A549 (cell line): ENCODE results near the gene ZBTB20. TPM values are rescaled to one million over a fixed set of nuclear protein-coding genes. Genes with fewer than 3 reads are reported as not detected.

Source experiments
- ATAC-seq, 2 experiments: fragments of 200-7000 bp in 1 of 2; fragments of >200 bp in 1 of 2; cut with Nextera tagmentation in 1 of 2; cut with Tn5 transposase in 1 of 2; 3 replicates each; pipeline versions ENCODE4 v1.8.0 to v1.9.1; 2018 to 2020; ENCODE audit warnings: mild to moderate bottlenecking in 1 of 2, moderate library complexity in 1 of 2
- CTCF ChIA-PET: fragments of 300-600 bp; sonication (Branson Sonifier 250); formaldehyde crosslinking; extraction: SDS; loops from one replicate; lab custom pipeline; 2021; ENCODE audit warnings: antibody characterized with exemption, inconsistent platforms; lab: Yijun Ruan, JAX
- POLR2A ChIA-PET: fragments of 350-600 bp; formaldehyde crosslinking; extraction: SDS; loops from one replicate; lab custom pipeline; 2021; ENCODE audit warnings: antibody characterized with exemption, inconsistent platforms; lab: Yijun Ruan, JAX
- DNase-seq, 2 experiments: peaks; one replicate each; pipeline versions ENCODE4 v3.0.0 to v3.0.0-alpha.2; 2011 to 2016; ENCODE audit warnings: low read depth in 1 of 2, low spot score in 1 of 2
- FAIRE-seq: peaks from 2 replicates; lab custom pipeline; 2011; peaks lifted over from hg19 to GRCh38; lab: Jason Lieb, UNC
- H3K27ac ChIP-seq, 2 experiments: fragments of >200 bp; sonication (Bioruptor Twin); formaldehyde crosslinking; 3 replicates each; pipeline ENCODE4 v1.5.1; 2016 to 2017
- H3K4me1 ChIP-seq: fragments of >200 bp; sonication (Bioruptor Twin); formaldehyde crosslinking; 3 replicates; pipeline ENCODE4 v1.6.1; 2016
- H3K4me2 ChIP-seq: fragments of >200 bp; sonication (Bioruptor Twin); formaldehyde crosslinking; 3 replicates; pipeline ENCODE4 v1.6.1; 2016
- H3K4me3 ChIP-seq: fragments of >200 bp; sonication (Bioruptor Twin); formaldehyde crosslinking; 3 replicates; pipeline ENCODE4 v1.5.1; 2016
- H3K9me3 ChIP-seq: fragments of >200 bp; sonication (Bioruptor Twin); formaldehyde crosslinking; 3 replicates; pipeline ENCODE4 v1.6.1; 2016
- CBX2 ChIP-seq: fragments of 200-600 bp; sonication (generic); IDR thresholded peaks from 2 replicates; pipeline ENCODE4 v1.6.1; 2016; ENCODE audit warnings: low read depth, mild to moderate bottlenecking, borderline replicate concordance
- CBX8 ChIP-seq: fragments of 200-600 bp; sonication (generic); IDR thresholded peaks from 2 replicates; pipeline ENCODE4 v1.6.1; 2016
- CHD4 ChIP-seq: fragments of 200-600 bp; sonication (generic); IDR thresholded peaks from 2 replicates; pipeline ENCODE4 v1.6.1; 2016; ENCODE audit warnings: antibody characterized with exemption, mild to moderate bottlenecking, borderline replicate concordance
- E2F6 ChIP-seq: IDR thresholded peaks from 2 replicates; pipeline ENCODE4 v1.6.1; 2012; ENCODE audit warnings: low read depth, borderline replicate concordance
- EHMT2 ChIP-seq: fragments of 200-600 bp; sonication (generic); IDR thresholded peaks from 2 replicates; pipeline ENCODE4 v1.6.1; 2016; ENCODE audit warnings: antibody characterized with exemption, low read depth, mild to moderate bottlenecking, moderate library complexity
- FOSB ChIP-seq: fragments of 250-450 bp; sonication (Bioruptor Pico); IDR thresholded peaks from 2 replicates; pipeline ENCODE4 v1.5.0; 2020; ENCODE audit warnings: mild to moderate bottlenecking, moderate library complexity
- FOSL2 ChIP-seq, 2 experiments: fragments of 450-650 bp in 1 of 2; fragments of >200 bp in 1 of 2; sonication (Bioruptor Twin) in 1 of 2; formaldehyde crosslinking; IDR thresholded peaks; 2 replicates each; pipeline versions ENCODE4 v1.5.0 to v1.6.1; 2016 to 2020; ENCODE audit warnings: mild to moderate bottlenecking in 1 of 2, moderate library complexity in 1 of 2
- FOXS1 ChIP-seq: fragments of 250-450 bp; sonication (Bioruptor Pico); IDR thresholded peaks from 2 replicates; pipeline ENCODE4 v1.5.0; 2020; ENCODE audit warnings: mild to moderate bottlenecking, moderate library complexity
- HDAC2 ChIP-seq: fragments of 200-600 bp; sonication (generic); IDR thresholded peaks from 2 replicates; pipeline ENCODE4 v1.6.1; 2016
- HOXB5 ChIP-seq: fragments of 250-450 bp; sonication (Bioruptor Pico); IDR thresholded peaks from 2 replicates; pipeline ENCODE4 v1.5.0; 2020; ENCODE audit warnings: mild to moderate bottlenecking, moderate library complexity
- JUN ChIP-seq, 2 experiments: fragments of >200 bp; sonication (Bioruptor Twin); formaldehyde crosslinking; IDR thresholded peaks; 2 replicates in 1 of 2; 3 replicates in 1 of 2; pipeline ENCODE4 v1.6.1; 2016 to 2017
- JUNB ChIP-seq: fragments of >200 bp; sonication (Bioruptor Twin); formaldehyde crosslinking; IDR thresholded peaks from 2 replicates; pipeline ENCODE4 v1.6.1; 2016
- KDM1A ChIP-seq: fragments of 200-600 bp; sonication (generic); IDR thresholded peaks from 2 replicates; pipeline ENCODE4 v1.6.1; 2016; ENCODE audit warnings: low read depth, mild to moderate bottlenecking
- NFE2L2 ChIP-seq: fragments of 150-350 bp; conservative IDR thresholded peaks from 2 replicates; pipeline ENCODE4 v1.6.1; 2014; ENCODE audit warnings: low read length
- RARB ChIP-seq: fragments of 250-450 bp; sonication (Bioruptor Pico); IDR thresholded peaks from 2 replicates; pipeline ENCODE4 v1.8.0; 2021; ENCODE audit warnings: mild to moderate bottlenecking, moderate library complexity
- RNF2 ChIP-seq: fragments of 200-600 bp; sonication (generic); IDR thresholded peaks from 2 replicates; pipeline ENCODE4 v1.6.1; 2016; ENCODE audit warnings: low read depth, mild to moderate bottlenecking, antibody characterized with exemption, moderate library complexity, borderline replicate concordance
- SREBF2 ChIP-seq: fragments of 450-650 bp; IDR thresholded peaks from 2 replicates; pipeline ENCODE4 v1.6.1; 2014; ENCODE audit warnings: mild to moderate bottlenecking, moderate library complexity
- TP53 ChIP-seq: fragments of 250-450 bp; sonication (Bioruptor Pico); IDR thresholded peaks from 2 replicates; pipeline ENCODE4 v1.5.0; 2021; ENCODE audit warnings: mild to moderate bottlenecking, moderate library complexity
- ZFP36 ChIP-seq: fragments of 450-650 bp; IDR thresholded peaks from 2 replicates; pipeline ENCODE4 v1.6.1; 2014; ENCODE audit warnings: borderline replicate concordance; ENCODE audit not compliant: partially characterized antibody
- ZNF302 ChIP-seq: fragments of 250-450 bp; sonication (Bioruptor Pico); IDR thresholded peaks from 2 replicates; pipeline ENCODE4 v1.9.0; 2021; ENCODE audit warnings: inconsistent platforms, mild to moderate bottlenecking, moderate library complexity
- ZSCAN20 ChIP-seq: fragments of 250-450 bp; sonication (Bioruptor Pico); IDR thresholded peaks from 2 replicates; pipeline ENCODE4 v1.8.0; 2022; ENCODE audit warnings: mild to moderate bottlenecking, moderate library complexity
- WGBS: methylation state at CpG from one replicate; pipeline ENCODE4 v1.1.6; 2017; ENCODE audit errors: missing lambda C conversion rate; 5-methylcytosine and 5-hydroxymethylcytosine counted together
- polyA plus RNA-seq, 4 experiments: library from polyadenylated mRNA; depleted of rRNA in 3 of 4; stranded (reverse); fragments of >200 nt; fragmentation: RNase III in 1 of 4; extraction: RNeasy Plus Mini Kit Qiagen cat#74134 plus additional on column Dnase treatment in 1 of 4; gene quantifications; 2 replicates in 3 of 4; 3 replicates in 1 of 4; pipeline ENCODE4 v1.2.3, GENCODE V29; 2011 to 2017
- TF ChIP-seq, protein P1 (sequence below): fragments of 250-450 bp; sonication (Bioruptor Pico); IDR thresholded peaks from 2 replicates; pipeline ENCODE4 v1.5.0; 2020; ENCODE audit warnings: low read depth, mild to moderate bottlenecking, moderate library complexity
- TF ChIP-seq, protein P2 (sequence below): fragments of >200 bp; sonication (Bioruptor Twin); formaldehyde crosslinking; IDR thresholded peaks from 2 replicates; pipeline ENCODE4 v1.6.1; 2016
- TF ChIP-seq, protein P3 (sequence below): IDR thresholded peaks from 2 replicates; pipeline ENCODE4 v1.6.1; 2012

The ZBTB20 gene
- polyA plus RNA-seq, 2 of the 4 experiments (the other 2 are of a cell fraction) = 0.85 to 5.0 TPM

DNA sequence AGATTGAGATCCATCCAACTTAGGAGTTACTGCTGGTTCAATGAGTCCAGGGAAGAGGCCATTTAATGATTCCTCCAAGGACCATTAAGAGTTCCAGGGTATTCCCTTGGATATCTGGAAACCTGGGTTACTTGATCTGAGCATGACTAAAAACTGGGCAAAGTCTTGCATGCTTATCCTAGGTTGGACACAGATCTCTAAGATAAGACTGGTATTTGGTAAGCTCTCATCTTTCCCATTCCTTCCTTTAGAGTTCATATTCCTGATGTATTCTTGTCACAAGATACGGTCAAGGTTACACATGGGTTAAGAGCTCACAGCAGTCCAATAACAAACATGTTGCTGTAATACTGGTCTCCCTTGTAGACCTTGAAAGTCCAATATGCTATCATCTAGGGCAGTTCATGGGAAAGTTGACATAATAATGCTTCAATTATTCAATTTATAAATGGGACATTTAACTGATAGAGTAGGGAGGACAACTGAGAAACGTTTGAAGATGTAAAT lies 551.5 kb downstream of the ZBTB20 start:
- Histone ChIP-seq H3K4me2 (no peak overlapping the region), H3K4me1 (no peaks in the 10 kb centered on the region), H3K9me3 (no peaks in the 10 kb centered on the region), H3K27ac (no peak overlapping the region), H3K4me3 (no peak overlapping the region)
- POLR2A ChIA-PET = no interaction called here
- DNase-seq (no peak), FAIRE-seq (peak; percentile 63), ATAC-seq (no peak)
- no peak for TF ChIP-seq FOSL2 (IDR thresholded peaks at IDR 0.05)
- no peak for TF ChIP-seq FOSL2 (CRISPR knock-in tag; IDR thresholded peaks at IDR 0.05)
- TF ChIP-seq HDAC2 = no peak
- TF ChIP-seq RARB (CRISPR knock-in tag) = no peak
- TF ChIP-seq FOXS1 (CRISPR knock-in tag) = no peak
- no peak for TF ChIP-seq ZNF302
- no peak for TF ChIP-seq HOXB5
- WGBS = 85% methylated on average over 2 of the region's 2 CpGs
- CTCF ChIA-PET = no interaction called here

- H3K4me1 ChIP-seq = no peaks in the 10 kb centered on the region
- POLR2A ChIA-PET = no interaction called here
- DNase-seq = no peak
- no peak for FAIRE-seq
- TF ChIP-seq CBX8 = no peak
- TF ChIP-seq, protein P1, sequence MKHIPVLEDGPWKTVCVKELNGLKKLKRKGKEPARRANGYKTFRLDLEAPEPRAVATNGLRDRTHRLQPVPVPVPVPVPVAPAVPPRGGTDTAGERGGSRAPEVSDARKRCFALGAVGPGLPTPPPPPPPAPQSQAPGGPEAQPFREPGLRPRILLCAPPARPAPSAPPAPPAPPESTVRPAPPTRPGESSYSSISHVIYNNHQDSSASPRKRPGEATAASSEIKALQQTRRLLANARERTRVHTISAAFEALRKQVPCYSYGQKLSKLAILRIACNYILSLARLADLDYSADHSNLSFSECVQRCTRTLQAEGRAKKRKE = no peak
- no peak for TF ChIP-seq JUN (IDR thresholded peaks at IDR 0.05)
- TF ChIP-seq, protein P2, sequence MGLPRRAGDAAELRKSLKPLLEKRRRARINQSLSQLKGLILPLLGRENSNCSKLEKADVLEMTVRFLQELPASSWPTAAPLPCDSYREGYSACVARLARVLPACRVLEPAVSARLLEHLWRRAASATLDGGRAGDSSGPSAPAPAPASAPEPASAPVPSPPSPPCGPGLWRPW = no peak
- TF ChIP-seq CHD4 = no peak
- no peak for TF ChIP-seq E2F6
- TF ChIP-seq JUNB = no peak
- TF ChIP-seq, all 56 proteins: peak for 0
- no peak overlapping the region for H3K4me3 ChIP-seq
- H3K27ac ChIP-seq = no peak overlapping the region
- CTCF ChIA-PET = interaction anchor here (1.7 kb wide), 1 partner anchor 11 kb away, joined by 5 read pairs; no protein-coding TSS in a partner anchor
- no peak overlapping the region for H3K4me2 ChIP-seq
- ATAC-seq = no peak
- 96% methylated on average over 6 of the region's 6 CpGs for WGBS
- no peaks in the 10 kb centered on the region for H3K9me3 ChIP-seq
These were observed 556.6 kb downstream of the ZBTB20 start for GRCh38 chr3:114590309-114591047.

GRCh38 chr3:114587986-114588385 lies 559.1 kb downstream of the ZBTB20 start:
- no peaks in the 10 kb centered on the region for H3K9me3 ChIP-seq
- TF ChIP-seq JUN (IDR thresholded peaks at IDR 0.05) (no peak), EHMT2 (no peak), SREBF2 (no peak), E2F6 (no peak), NFE2L2 (no peak), CBX2 (no peak), ZFP36 (no peak), FOSB (CRISPR knock-in tag) (no peak), ZSCAN20 (CRISPR knock-in tag) (no peak), TP53 (CRISPR knock-in tag) (no peak), CBX8 (no peak), KDM1A (no peak), RNF2 (no peak)
- TF ChIP-seq, protein P3, sequence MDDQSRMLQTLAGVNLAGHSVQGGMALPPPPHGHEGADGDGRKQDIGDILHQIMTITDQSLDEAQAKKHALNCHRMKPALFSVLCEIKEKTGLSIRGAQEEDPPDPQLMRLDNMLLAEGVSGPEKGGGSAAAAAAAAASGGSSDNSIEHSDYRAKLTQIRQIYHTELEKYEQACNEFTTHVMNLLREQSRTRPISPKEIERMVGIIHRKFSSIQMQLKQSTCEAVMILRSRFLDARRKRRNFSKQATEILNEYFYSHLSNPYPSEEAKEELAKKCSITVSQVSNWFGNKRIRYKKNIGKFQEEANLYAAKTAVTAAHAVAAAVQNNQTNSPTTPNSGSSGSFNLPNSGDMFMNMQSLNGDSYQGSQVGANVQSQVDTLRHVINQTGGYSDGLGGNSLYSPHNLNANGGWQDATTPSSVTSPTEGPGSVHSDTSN = no peak
- TF ChIP-seq, all 56 proteins: peak for 0
- DNase-seq (no peak), FAIRE-seq (no peak), ATAC-seq (no peak)
- CTCF ChIA-PET = interaction anchor here (1.8 kb wide), 1 partner anchor 9 kb away, joined by 5 read pairs; no protein-coding TSS in a partner anchor
- 97% methylated on average over 5 of the region's 5 CpGs for WGBS
- Histone ChIP-seq H3K27ac (no peak overlapping the region), H3K4me2 (no peak overlapping the region), H3K4me1 (no peaks in the 10 kb centered on the region), H3K4me3 (no peak overlapping the region)
- POLR2A ChIA-PET = no interaction called here
